Osteocyte (in vitro differentiated cells): Measurements from ENCODE around the gene TMPRSS4. TPM values are rescaled to one million over a fixed set of nuclear protein-coding genes. Genes with fewer than 3 reads are reported as not detected.

Experiments
- DNase-seq: peaks from one replicate; pipeline ENCODE4 v3.0.0; 2021; ENCODE audit warnings: mixed read lengths; ENCODE audit not compliant: unreplicated experiment; ENCODE audit errors: extremely low spot score
- H3K27ac Mint-ChIP-seq: one replicate; pipeline ENCODE4 v1.8.0; 2021; ENCODE audit warnings: mild to moderate bottlenecking, mixed read lengths; ENCODE audit not compliant: unreplicated experiment
- H3K27me3 Mint-ChIP-seq: one replicate; pipeline ENCODE4 v1.8.0; 2021; ENCODE audit warnings: mixed read lengths; ENCODE audit not compliant: unreplicated experiment
- H3K36me3 Mint-ChIP-seq: one replicate; pipeline ENCODE4 v1.8.0; 2021; ENCODE audit warnings: mixed read lengths; ENCODE audit not compliant: unreplicated experiment
- H3K4me1 Mint-ChIP-seq: one replicate; pipeline ENCODE4 v1.8.0; 2021; ENCODE audit warnings: mixed read lengths; ENCODE audit not compliant: unreplicated experiment
- H3K4me3 Mint-ChIP-seq: one replicate; pipeline ENCODE4 v1.8.0; 2021; ENCODE audit warnings: mild to moderate bottlenecking, moderate library complexity, mixed read lengths; ENCODE audit not compliant: unreplicated experiment
- H3K9me3 Mint-ChIP-seq: one replicate; pipeline ENCODE4 v1.8.0; 2021; ENCODE audit warnings: mixed read lengths; ENCODE audit not compliant: unreplicated experiment
- total RNA-seq: library from RNA; stranded (reverse); gene quantifications from 2 replicates; pipeline ENCODE4 v1.2.1, GENCODE V29; 2021
- TF ChIP-seq, protein P1 (sequence below): fragments of 200-600 bp; sonication (generic); IDR thresholded peaks from 2 replicates; pipeline ENCODE4 v1.5.0; 2021; ENCODE audit warnings: antibody characterized with exemption, mild to moderate bottlenecking, moderate library complexity

TMPRSS4 gene
- total RNA-seq, 1 donor from 2014 or later = not detected

DNA sequence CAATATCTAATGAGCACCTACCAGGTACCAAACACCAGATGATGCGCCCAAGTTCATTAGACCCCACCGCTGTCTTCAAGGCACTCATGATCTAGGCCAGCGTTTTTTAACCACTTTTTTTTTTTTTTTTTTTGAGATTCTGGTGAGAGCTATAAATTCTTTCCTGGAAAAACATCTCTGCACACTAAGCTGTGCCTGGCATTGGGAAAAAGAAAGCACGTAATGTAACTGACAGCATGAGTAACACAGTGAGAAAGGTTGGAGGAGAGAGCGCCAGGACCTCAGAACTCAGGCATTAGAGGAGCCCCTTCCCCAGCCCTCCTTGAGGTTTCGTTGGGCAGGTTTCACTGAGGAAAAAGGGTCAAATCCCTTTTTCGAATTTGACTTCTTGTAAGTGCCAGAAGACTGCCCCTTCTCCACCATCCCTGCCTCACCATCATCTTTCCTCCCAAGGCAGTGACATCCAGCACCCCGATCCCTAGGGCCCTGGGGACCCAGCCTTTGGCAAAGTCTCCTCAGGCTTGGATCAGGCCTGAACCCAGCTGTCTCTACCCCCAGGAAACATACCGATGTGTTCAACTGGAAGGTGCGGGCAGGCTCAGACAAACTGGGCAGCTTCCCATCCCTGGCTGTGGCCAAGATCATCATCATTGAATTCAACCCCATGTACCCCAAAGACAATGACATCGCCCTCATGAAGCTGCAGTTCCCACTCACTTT, 36.0 kb downstream of the TMPRSS4 start:
- Mint-ChIP-seq H3K27me3 (peaks cover 3% of the 10 kb centered on the region), H3K4me1 (no peaks in the 10 kb centered on the region), H3K27ac (no peak overlapping the region), H3K4me3 (no peak overlapping the region), H3K36me3 (no peaks in the 10 kb centered on the region), H3K9me3 (no peaks in the 10 kb centered on the region)
- TF ChIP-seq, protein P1, sequence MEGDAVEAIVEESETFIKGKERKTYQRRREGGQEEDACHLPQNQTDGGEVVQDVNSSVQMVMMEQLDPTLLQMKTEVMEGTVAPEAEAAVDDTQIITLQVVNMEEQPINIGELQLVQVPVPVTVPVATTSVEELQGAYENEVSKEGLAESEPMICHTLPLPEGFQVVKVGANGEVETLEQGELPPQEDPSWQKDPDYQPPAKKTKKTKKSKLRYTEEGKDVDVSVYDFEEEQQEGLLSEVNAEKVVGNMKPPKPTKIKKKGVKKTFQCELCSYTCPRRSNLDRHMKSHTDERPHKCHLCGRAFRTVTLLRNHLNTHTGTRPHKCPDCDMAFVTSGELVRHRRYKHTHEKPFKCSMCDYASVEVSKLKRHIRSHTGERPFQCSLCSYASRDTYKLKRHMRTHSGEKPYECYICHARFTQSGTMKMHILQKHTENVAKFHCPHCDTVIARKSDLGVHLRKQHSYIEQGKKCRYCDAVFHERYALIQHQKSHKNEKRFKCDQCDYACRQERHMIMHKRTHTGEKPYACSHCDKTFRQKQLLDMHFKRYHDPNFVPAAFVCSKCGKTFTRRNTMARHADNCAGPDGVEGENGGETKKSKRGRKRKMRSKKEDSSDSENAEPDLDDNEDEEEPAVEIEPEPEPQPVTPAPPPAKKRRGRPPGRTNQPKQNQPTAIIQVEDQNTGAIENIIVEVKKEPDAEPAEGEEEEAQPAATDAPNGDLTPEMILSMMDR = no peak
- DNase-seq = no peak

DNA sequence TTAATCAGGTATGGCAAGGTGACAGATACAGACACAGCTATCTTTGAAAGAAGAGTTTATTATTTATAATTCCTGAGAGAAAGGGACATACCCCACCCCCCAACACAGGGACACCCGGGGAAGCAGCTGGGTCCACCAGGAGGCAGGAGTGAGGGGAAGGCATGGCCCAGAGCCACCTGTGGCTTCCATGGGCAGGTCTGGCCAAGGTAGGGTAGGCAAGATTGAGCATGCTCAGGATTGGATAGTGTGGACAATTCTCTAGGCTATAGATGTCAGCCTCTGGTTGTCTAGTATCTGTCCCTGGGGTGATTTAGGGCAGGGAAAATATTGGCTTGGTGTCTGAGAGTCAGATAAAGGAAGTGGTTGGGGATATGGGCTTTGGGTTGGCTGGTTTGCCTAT, 37.4 kb downstream of the TMPRSS4 start:
- peaks cover 4% of the 10 kb centered on the region for H3K27me3 Mint-ChIP-seq
- H3K27ac Mint-ChIP-seq = no peak overlapping the region
- H3K36me3 Mint-ChIP-seq = no peaks in the 10 kb centered on the region
- TF ChIP-seq, protein P1 = no peak
- no peaks in the 10 kb centered on the region for H3K4me1 Mint-ChIP-seq
- H3K9me3 Mint-ChIP-seq = no peaks in the 10 kb centered on the region
- no peak for DNase-seq
- no peak overlapping the region for H3K4me3 Mint-ChIP-seq

GRCh38 chr11:118115048-118115447, 38.2 kb downstream of the TMPRSS4 start:
- Mint-ChIP-seq H3K27me3 (peaks cover 8% of the 10 kb centered on the region), H3K4me3 (no peak overlapping the region), H3K4me1 (no peaks in the 10 kb centered on the region), H3K27ac (no peak overlapping the region), H3K9me3 (no peaks in the 10 kb centered on the region), H3K36me3 (no peaks in the 10 kb centered on the region)
- TF ChIP-seq, protein P1 = no peak
- no peak for DNase-seq

- Mint-ChIP-seq H3K27ac (no peak overlapping the region), H3K36me3 (no peaks in the 10 kb centered on the region), H3K9me3 (no peaks in the 10 kb centered on the region), H3K4me1 (no peaks in the 10 kb centered on the region), H3K4me3 (no peak overlapping the region), H3K27me3 (peaks cover 12% of the 10 kb centered on the region)
- TF ChIP-seq, protein P1 = no peak
- DNase-seq = no peak
Measured at GRCh38 chr11:118117790-118118601, 41.1 kb downstream of the TMPRSS4 start.

DNA sequence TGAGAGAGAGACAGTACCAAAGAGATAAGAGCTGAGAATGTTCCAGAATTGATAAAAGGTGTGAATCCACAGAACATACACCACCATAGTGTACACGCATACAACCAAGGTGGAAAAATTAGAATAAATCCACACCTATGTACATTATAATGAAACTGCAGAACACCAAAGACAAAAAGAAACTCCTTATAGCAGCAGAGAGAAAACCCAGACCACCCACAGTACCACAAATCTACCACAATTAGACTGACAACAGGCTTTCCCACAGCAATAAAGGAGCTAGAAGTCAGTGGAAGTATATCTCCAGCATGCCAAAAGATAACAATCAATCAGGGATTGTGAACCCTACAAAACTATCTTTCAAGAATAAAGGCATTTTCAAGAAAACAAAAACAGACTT, 43.9 kb downstream of the TMPRSS4 start:
- Mint-ChIP-seq H3K36me3 (no peaks in the 10 kb centered on the region), H3K9me3 (no peaks in the 10 kb centered on the region), H3K27me3 (peaks cover 13% of the 10 kb centered on the region), H3K27ac (no peak overlapping the region), H3K4me1 (no peaks in the 10 kb centered on the region), H3K4me3 (no peak overlapping the region)
- DNase-seq = no peak
- TF ChIP-seq, protein P1 = no peak
